Activated naive CD8-positive, alpha-beta T cell treated with anti-CD3 and anti-CD28 coated beads, Interleukin-2, amount 50 U/mL, for 24 hours (primary cell): Measurements from ENCODE around the gene MARVELD1.

Experiments used
- ATAC-seq: fragments of 150-1000 bp; cut with Tn5 transposase; one replicate; pipeline ENCODE4 v1.10.0; 2021
- DNase-seq: peaks from one replicate; pipeline ENCODE4 v3.0.0; 2021
- H3K27ac Mint-ChIP-seq: one replicate; pipeline ENCODE4 v1.8.0; 2021; ENCODE audit warnings: mild to moderate bottlenecking, mixed read lengths
- H3K27me3 Mint-ChIP-seq: one replicate; pipeline ENCODE4 v1.8.0; 2021; ENCODE audit warnings: mixed read lengths
- H3K36me3 Mint-ChIP-seq: one replicate; pipeline ENCODE4 v1.8.0; 2021; ENCODE audit warnings: low read depth, mixed read lengths
- H3K4me1 Mint-ChIP-seq: one replicate; pipeline ENCODE4 v1.8.0; 2021; ENCODE audit warnings: mixed read lengths
- H3K4me3 Mint-ChIP-seq: one replicate; pipeline ENCODE4 v1.8.0; 2021; ENCODE audit warnings: mild to moderate bottlenecking, moderate library complexity, mixed read lengths
- H3K9me3 Mint-ChIP-seq: one replicate; pipeline ENCODE4 v1.8.0; 2021; ENCODE audit warnings: mixed read lengths

Gene MARVELD1

DNA sequence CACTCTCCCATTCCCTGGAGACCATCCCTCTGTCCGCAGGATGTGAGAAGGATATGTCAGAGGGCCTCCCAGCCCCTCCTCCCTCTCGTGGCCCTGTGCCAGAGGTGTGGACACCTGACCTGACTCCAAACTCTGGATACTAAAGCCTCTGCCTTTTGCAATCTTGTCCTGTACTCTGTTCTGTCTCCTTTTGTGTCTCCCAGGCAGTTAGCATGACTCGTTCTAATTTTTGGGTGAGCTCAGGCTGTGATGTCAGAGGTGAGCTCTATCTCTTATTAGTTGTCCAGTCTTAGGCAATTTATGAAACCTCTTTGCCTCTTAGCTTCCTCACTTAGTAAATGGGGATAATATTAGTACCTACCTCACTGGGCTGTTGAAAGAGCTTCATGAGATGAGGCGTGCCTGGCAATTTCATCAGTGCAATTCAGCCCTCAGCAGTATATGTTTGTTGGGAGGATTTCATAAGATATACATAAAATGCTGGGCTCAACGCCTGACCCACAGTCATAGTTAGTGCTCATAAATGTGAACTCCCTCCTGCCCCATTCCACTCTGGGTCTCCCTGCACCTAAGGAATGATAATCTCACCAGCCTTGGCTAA lies 10.9 kb downstream of the MARVELD1 start:
- ATAC-seq (no peak), DNase-seq (no peak)
- Mint-ChIP-seq H3K27me3 (peaks cover 6% of the 10 kb centered on the region), H3K9me3 (no peaks in the 10 kb centered on the region), H3K27ac (no peak overlapping the region), H3K4me1 (no peaks in the 10 kb centered on the region), H3K36me3 (no peaks in the 10 kb centered on the region), H3K4me3 (no peak overlapping the region)

DNA sequence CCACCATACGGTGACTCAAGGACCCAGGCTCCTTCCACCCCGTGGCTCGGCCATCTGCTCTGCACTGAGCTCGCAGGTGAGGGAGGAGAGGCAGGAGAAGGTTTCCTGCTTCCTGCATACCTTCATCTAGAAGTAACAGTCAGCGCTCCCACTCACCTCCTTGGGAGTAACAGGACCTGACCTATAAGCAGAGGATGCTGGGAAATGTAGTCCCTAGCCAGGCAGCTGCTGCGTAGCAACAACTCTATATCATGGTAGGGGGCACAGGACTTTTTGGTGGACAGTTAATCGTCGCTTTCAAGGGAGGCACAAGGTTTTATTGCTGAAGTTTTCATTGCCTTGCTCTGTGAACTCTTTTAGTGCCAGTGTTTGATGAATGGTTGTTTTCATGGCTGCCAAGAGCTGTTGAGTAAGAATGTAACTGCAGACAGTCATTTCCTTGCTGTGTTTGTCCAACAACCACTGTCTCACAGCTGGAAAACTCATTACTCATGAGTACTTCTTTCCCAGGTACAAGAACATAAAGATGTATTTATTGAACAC lies 13.2 kb downstream of the MARVELD1 start:
- Mint-ChIP-seq H3K4me3 (no peak overlapping the region), H3K27ac (no peak overlapping the region), H3K9me3 (no peaks in the 10 kb centered on the region), H3K36me3 (no peaks in the 10 kb centered on the region), H3K4me1 (no peaks in the 10 kb centered on the region), H3K27me3 (peaks cover 6% of the 10 kb centered on the region)
- ATAC-seq (no peak), DNase-seq (no peak)

DNA sequence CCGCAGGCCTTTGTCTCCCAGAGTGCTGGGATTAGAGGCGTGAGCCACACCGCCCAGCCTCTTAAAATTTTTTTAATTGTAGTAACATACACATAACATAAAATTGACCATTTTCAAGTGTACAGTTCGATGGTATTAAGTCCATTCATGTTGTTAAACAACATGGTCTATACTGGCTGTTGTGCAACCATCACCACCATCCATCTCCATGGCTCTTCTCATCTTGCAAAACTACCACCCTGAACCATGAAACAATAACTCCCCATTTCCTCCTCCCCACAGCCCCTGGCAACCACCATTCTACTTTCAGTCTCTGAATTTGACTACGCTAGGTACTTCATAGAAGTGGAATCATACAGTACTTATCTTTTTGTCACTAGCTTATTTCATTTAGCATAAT lies 15.5 kb downstream of the MARVELD1 start:
- no peak overlapping the region for H3K4me3 Mint-ChIP-seq
- no peak overlapping the region for H3K27ac Mint-ChIP-seq
- no peak for DNase-seq
- no peak for ATAC-seq
- peaks cover 6% of the 10 kb centered on the region for H3K27me3 Mint-ChIP-seq
- no peaks in the 10 kb centered on the region for H3K36me3 Mint-ChIP-seq
- H3K4me1 Mint-ChIP-seq = no peaks in the 10 kb centered on the region
- H3K9me3 Mint-ChIP-seq = no peaks in the 10 kb centered on the region

DNA sequence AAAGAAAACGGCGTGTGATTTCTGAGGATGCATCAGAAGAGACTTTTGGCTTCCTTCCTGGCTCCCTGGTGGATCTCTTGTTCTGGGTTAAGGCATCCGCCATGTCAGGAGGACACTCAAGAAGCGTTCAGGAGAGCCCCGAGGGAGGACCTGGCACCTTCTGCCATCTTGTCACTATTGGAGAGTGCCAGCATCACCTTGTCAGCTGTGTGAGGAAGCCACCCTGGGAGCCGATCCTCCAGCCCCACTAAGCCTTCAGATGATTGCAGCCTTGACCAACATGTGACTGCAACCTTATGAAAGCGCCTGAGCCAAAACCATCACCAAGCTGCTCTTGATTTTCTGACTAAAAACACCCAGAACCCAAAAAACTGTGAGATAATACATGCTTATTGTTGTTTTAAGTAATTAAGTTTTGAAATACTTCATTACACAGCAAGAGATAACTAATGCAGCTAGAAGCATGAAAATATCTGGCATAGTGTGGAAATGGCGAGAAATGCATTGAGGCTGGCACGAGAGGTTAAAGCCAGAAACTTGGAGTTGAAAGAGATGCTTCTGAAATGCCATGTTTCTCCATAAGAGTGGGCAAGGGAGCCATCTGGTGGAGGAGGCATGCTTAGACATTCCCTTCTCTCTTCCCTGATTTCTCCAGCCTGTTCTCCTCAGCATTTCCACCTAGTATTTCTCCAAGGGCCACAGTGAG lies 18.0 kb downstream of the MARVELD1 start:
- DNase-seq = peak; percentile 59
- H3K36me3 Mint-ChIP-seq = peaks cover under 1% of the 10 kb centered on the region
- peak; percentile 69 for ATAC-seq
- H3K4me3 Mint-ChIP-seq = no peak overlapping the region
- peaks cover 6% of the 10 kb centered on the region for H3K27me3 Mint-ChIP-seq
- H3K27ac Mint-ChIP-seq = no peak overlapping the region
- peaks cover 6% of the 10 kb centered on the region for H3K9me3 Mint-ChIP-seq
- peaks cover 9% of the 10 kb centered on the region for H3K4me1 Mint-ChIP-seq

DNA sequence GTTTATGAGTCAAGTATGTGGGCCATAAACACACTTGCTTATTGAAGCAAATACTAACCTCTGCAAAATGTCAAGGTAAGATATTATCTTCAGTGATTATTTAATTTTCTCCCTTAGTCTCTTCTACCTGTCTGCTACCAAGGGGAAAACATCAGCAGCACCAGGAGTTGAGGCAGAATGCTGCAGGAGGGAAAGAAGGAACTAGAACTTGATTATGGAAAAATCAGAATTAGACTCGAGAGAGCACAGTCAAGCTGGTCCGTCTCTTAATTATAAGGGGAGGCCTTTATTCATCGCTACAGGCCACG lies 18.5 kb downstream of the MARVELD1 start:
- ATAC-seq = no peak
- Mint-ChIP-seq H3K4me3 (no peak overlapping the region), H3K9me3 (peaks cover 6% of the 10 kb centered on the region), H3K27me3 (peaks cover 8% of the 10 kb centered on the region), H3K4me1 (peaks cover 14% of the 10 kb centered on the region), H3K27ac (no peak overlapping the region), H3K36me3 (peaks cover 5% of the 10 kb centered on the region)
- no peak for DNase-seq

DNA sequence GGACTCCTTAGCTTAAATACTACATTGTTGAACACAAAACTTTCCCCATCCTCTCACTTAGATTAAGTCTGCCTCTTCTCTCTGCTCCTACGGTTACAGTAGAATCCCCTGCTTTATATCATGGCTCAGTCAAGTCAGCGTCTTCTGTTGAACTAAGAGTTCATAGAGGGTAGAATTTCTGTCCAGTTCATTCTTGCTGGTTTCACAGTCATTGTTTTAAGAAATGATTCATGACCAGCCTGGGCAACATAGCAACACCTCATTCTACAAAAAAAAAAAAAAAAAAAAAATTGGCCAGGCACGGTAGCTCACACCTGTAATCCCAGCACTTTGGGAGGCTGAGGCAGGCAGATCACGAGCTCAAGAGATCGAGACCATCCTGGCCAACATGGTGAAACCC lies 19.7 kb downstream of the MARVELD1 start:
- H3K36me3 Mint-ChIP-seq = peaks cover 10% of the 10 kb centered on the region
- H3K27me3 Mint-ChIP-seq = peaks cover 6% of the 10 kb centered on the region
- ATAC-seq = no peak

DNA sequence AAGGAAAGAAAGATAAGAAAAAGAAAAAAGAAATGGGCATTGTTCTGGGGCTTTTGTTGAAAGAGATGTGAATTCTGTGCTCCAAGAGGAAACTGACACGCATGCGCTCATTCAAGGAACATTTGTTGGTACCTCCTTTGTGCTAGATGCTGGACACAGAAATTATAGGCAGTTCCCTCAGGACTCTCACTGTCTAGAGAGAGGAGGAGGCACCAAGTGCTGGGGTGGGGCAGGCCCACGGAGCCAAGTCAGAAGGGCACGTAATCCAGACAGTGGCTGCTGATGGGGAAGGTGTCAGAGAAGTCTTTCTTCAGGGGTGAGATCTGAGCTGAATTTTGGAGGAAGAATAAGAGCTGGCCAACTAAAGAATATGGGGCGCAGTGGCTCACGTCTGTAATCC lies 20.5 kb downstream of the MARVELD1 start:
- Mint-ChIP-seq H3K27ac (no peak overlapping the region), H3K4me3 (no peak overlapping the region), H3K36me3 (peaks cover 10% of the 10 kb centered on the region), H3K9me3 (peaks cover 6% of the 10 kb centered on the region), H3K27me3 (peaks cover 4% of the 10 kb centered on the region), H3K4me1 (peaks cover 27% of the 10 kb centered on the region)
- ATAC-seq = no peak
- no peak for DNase-seq

More for the DNA sequence above, 19.7 kb downstream of the MARVELD1 start:
- no peak overlapping the region for H3K4me3 Mint-ChIP-seq
- H3K27ac Mint-ChIP-seq = no peak overlapping the region
- H3K4me1 Mint-ChIP-seq = peaks cover 22% of the 10 kb centered on the region
- H3K9me3 Mint-ChIP-seq = peaks cover 6% of the 10 kb centered on the region
- DNase-seq = no peak

DNA sequence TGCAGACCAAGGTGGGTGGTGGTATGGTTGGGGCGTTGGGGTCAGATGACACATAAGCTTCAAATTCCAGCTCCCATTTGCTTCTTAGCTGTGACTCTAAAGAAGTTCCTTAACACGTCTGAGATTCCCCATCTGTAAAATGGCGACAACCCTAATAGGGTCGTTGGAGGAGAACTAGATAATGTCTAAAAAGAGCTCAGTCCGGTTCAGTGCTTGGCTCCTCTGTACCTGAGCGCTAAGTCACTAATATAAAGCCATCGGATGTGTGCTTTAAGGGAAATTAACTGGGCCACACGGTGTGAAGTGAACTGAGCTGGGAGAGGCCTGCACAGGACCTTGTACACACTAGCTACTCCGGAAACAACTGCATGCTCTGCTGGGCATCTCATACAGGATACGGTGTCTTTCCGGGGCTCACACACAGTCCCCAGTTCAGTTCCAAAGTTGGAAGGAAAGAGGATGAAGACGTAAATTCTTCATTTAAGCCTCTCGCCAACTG lies 22.9 kb downstream of the MARVELD1 start:
- H3K36me3 Mint-ChIP-seq = peaks cover 33% of the 10 kb centered on the region
- H3K4me1 Mint-ChIP-seq = peaks cover 48% of the 10 kb centered on the region

DNA sequence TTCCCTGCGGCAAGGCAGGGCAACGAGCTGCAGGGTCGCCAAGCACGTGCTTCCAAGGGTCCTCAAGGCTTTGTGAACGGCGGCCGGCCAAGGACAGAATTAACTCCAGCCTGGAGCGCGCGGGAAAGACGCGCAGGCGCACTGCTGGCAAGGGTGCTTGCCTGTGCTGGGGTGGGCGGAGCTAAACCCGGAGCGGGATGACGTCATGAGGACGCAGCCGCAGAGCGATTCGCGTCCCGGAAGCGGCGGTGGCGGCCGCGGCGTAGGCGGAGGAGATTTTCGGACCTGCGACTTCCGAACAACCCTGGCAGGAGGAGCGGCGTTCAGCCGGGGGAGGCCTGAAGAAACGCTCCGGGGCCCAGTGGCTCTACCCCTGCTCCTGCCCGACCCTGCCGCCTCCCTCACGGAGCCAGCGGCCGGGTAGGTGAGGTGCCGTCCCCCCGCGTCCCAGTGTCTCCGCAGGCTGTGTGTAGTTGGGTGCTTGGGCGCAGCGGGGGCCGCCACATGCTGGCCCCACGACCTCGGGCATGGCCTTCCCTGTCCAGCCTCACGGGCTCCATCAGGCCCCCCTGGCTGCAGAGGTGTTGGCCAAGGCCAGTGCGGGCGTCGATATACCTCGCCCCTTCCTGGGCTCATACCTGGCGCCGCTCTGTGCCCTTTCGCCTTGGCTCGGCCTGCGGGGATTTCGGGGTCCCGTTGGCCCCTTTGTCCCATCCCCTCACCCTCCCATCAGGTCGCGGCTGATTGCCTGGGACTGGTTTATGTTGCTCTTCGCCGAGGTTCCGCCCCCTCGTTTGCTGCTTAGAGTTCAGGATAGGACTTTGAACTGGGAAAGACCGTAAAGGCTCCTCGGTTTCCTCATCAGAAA lies 23.6 kb downstream of the MARVELD1 start, which contains the start of gene ZFYVE27:
Gene ZFYVE27, plus strand, starts transcription at position 227 of the 868 bp plus-strand sequence. CDS start 1,350 bp downstream, outside the sequence.
- Mint-ChIP-seq H3K27me3 (peaks cover 2% of the 10 kb centered on the region), H3K4me3 (peak within 1 kb of the TSS; percentile 94), H3K36me3 (peaks cover 35% of the 10 kb centered on the region), H3K4me1 (peaks cover 49% of the 10 kb centered on the region), H3K27ac (peak within 1 kb of the TSS; percentile 98), H3K9me3 (peaks cover 6% of the 10 kb centered on the region)
- ATAC-seq = peak; percentile 84
- DNase-seq = peak; percentile 99

More for the DNA sequence above, 22.9 kb downstream of the MARVELD1 start:
- peaks cover 6% of the 10 kb centered on the region for H3K9me3 Mint-ChIP-seq
- H3K4me3 Mint-ChIP-seq = peak overlapping the region; percentile 94
- peak overlapping the region; percentile 98 for H3K27ac Mint-ChIP-seq
- peaks cover 2% of the 10 kb centered on the region for H3K27me3 Mint-ChIP-seq
- DNase-seq (no peak), ATAC-seq (peak; percentile 17)

DNA sequence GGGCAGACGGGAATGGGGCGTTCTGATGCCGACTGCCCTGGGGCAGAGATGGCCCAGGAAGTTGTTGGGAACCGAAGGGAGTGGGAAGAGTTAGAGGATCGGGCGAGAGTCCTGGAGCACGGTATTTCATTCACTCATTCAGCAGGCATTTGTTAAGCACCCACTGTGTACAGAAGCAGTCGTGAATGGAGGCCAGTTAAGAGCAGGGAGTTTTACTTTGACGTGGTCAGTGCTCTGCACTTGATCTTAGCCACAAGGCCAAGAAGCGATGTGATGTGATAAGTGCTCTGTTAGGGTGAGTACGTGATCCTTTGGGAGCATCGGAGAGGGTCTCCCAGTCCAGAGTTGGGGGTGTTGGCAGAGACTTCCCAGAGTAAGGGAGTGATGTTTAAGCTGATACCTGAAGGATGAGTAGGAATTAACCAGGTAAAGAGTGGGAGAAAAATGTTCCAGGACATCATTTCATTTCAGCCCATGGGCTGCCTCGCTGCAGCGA lies 24.3 kb downstream of the MARVELD1 start:
- Mint-ChIP-seq H3K4me1 (peaks cover 51% of the 10 kb centered on the region), H3K36me3 (peaks cover 35% of the 10 kb centered on the region), H3K9me3 (peaks cover 6% of the 10 kb centered on the region), H3K27me3 (peaks cover 2% of the 10 kb centered on the region), H3K4me3 (peak overlapping the region; percentile 94), H3K27ac (peak overlapping the region; percentile 98)
- no peak for DNase-seq
- peak; percentile 13 for ATAC-seq

DNA sequence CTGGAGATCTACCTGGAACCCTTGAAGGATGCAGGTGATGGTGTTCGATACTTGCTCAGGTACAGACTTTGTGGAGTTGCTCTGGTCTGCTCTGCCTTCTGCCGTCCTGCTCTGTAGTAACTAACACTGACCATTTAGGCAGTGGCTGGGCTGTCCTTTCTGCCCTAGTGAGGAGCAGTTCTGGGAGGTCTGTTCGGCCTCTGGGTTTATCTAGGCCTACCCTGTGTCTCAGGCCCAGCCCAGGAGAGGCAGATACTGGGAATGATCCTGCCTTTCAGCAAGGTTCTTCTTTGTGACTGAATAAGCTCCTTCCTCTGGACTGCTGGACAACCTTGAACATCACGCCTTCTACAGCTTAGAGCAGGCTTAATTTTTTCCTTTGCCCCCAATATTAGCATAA lies 25.1 kb downstream of the MARVELD1 start:
- DNase-seq (no peak), ATAC-seq (no peak)
- Mint-ChIP-seq H3K9me3 (peaks cover 6% of the 10 kb centered on the region), H3K4me1 (peaks cover 56% of the 10 kb centered on the region), H3K36me3 (peaks cover 39% of the 10 kb centered on the region), H3K27me3 (peaks cover 2% of the 10 kb centered on the region), H3K4me3 (peak overlapping the region; percentile 94), H3K27ac (peak overlapping the region; percentile 98)

DNA sequence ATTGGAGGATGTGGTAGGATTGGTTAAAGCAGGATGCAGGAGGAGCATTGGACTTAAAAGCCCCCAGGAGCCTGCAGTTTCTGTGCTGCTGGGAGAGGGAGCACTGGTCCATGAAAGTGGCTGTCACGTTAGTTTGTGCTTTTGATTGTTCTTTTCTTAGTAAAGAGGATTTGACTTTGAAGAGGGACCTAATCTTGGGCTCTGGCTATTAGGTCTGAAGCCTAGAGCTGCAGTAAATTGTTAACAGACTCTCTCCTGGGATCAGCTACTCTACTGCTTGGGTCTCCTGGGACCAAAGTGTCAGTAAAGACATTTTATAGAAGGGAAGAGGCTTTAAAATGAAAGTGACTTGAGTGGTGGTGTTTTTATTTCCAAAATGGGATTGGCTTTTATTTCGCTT lies 27.1 kb downstream of the MARVELD1 start:
- DNase-seq = no peak
- H3K27ac Mint-ChIP-seq = peak overlapping the region; percentile 39
- peaks cover 53% of the 10 kb centered on the region for H3K36me3 Mint-ChIP-seq

DNA sequence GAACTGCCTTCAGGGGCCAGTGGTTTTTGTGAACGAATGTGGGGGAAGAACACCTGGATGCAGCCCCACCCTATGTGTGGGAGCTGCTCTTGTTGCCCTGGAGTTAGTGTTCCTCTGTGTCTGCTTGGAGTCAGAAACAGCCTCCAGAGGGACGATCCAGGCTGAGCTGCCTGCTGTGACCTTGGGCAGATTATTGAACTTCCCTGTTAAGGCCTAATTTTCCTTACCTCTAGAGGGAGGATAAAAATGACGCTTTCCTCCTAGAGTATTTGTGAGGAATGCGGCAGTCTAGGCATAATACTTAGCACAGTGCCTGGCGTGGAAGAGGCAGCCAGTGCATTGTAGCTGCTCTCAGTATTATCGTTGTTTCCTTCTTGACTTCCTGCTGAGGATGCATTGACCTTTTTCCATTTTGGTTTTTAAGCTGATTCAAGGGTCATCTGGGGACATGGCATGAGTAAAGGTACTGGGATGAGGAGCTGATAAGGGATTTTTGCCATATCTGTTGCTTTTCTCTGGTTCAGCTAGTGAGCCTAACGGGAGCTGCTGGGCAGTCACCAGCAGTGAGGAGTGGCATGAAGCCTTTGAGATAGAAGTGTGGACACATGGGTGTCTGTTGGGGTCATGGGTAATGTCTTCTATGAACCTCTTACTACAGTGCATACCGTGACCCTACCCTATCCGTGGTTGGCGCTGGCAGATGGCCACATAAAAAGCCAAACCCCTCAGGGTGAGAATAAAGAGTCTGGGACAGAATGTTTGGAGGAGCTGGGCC lies 29.8 kb downstream of the MARVELD1 start:
- DNase-seq = no peak
- Mint-ChIP-seq H3K27me3 (no peaks in the 10 kb centered on the region), H3K4me1 (peaks cover 34% of the 10 kb centered on the region), H3K36me3 (peaks cover 55% of the 10 kb centered on the region), H3K9me3 (no peaks in the 10 kb centered on the region), H3K4me3 (no peak overlapping the region), H3K27ac (no peak overlapping the region)
- ATAC-seq = no peak

More for the DNA sequence above, 27.1 kb downstream of the MARVELD1 start:
- Mint-ChIP-seq H3K27me3 (peaks cover 2% of the 10 kb centered on the region), H3K4me3 (no peak overlapping the region), H3K9me3 (peaks cover 6% of the 10 kb centered on the region), H3K4me1 (peaks cover 57% of the 10 kb centered on the region)
- ATAC-seq = no peak
